ENCODE measurements around the gene DDX49.

Gene DDX49

DNA sequence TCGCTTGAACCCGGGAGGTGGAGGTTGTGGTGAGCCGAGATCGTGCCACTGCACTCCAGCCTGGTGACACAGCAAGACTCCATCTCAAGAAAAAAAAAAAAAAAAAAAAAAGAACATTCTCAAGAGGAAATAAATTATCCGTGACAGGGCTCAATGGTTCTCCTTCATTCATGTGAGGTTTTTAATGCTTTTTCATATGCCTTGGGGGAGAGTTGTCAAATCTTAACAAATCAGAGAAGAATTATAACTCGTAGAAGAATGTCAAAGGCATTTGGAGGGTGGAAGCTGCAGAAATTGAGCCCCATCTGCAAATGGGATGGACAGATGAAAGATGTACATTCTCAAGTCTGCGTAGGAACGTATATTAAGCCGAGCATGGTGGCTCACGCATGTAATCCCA, 56.4 kb downstream of the DDX49 start:
- DNase-seq = no peak

All from fibroblast of skin of scalp (primary cell).